Measurements from ENCODE around the gene GIMAP2. TPM values are rescaled to one million over a fixed set of nuclear protein-coding genes. Genes with fewer than 3 reads are reported as not detected.
"Not testable (repeated sequence)": the region's sequence is repeated elsewhere in the genome, so short reads cannot be mapped to it uniquely, and the experiment has no call there.

The GIMAP2 gene
- total RNA-seq, 4 donors from 2014 or later: 0.72 to 12.4 (median 5.6) TPM

DNA sequence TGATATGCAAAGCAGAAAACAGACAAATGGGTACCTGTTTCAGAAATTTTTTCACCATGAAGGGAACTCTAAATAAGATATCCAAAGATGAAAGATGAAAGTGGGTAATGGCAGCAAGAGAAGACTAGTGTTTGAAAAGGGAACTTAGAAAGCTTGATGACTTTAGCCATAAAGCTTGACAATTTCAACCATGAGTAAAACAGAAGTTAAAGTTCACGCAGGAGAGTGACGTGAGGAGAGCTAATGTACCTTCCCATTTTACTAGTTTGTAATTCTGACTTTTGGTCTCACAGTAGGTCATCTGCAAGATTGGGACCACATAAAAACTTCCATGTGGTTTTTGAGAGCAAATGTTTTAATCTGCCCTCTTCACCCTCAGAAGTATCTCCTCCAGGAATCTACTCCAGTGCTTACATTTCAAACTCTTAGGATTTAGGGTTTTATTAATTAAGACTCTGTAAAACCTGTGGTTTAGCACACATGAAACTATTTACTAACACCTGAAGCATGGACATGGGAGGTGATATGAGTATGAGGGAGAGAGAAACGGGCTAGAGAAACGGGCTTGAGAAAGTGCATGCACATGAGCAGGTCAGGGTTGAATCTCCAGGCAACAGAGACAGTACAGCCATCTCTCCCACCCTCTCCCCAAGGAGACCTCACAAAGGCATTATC is 24.4 kb upstream of the GIMAP2 start:
- no peak for DNase-seq
- H3K4me3 ChIP-seq: no peak overlapping the region
- peaks cover 0 to 10% (median 0%) of the 10 kb centered on the region in 3 donors for H3K4me1 ChIP-seq
- TF ChIP-seq POLR2A (IDR thresholded peaks at IDR 0.05) (no peak), CTCF (IDR thresholded peaks at IDR 0.05) (no peak)
- H3K27me3 ChIP-seq: no peaks in the 10 kb centered on the region
- H3K27ac ChIP-seq: no peak overlapping the region
- WGBS, 2 donors: 79 to 80% methylated on average over 4 of the region's 4 CpGs
- H3K9me3 ChIP-seq: no peaks in the 10 kb centered on the region
- intact Hi-C loops (cut with DNase I): no loop called here
- no peaks in the 10 kb centered on the region for H3K36me3 ChIP-seq

DNA sequence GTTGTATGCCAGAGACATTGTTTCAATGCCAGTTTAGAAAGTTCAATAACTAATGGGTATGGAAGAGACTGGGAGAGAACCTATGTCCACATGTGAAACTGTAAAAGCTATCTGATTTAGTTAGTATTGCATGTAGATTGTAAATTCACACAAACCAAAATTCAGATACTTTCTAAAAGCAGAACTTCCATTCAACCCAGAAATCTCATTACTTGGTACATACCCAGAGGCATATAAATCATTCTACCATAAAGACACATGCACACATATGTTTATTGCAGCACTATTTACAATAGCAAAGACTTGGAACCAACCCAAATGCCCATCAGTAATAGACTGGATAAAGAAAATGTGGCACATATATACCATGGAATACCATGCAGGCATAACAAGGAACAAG is 22.7 kb upstream of the GIMAP2 start:
- H3K27ac ChIP-seq; H3K36me3 ChIP-seq; H3K9me3 ChIP-seq; intact Hi-C loops (cut with DNase I); DNase-seq; H3K4me3 ChIP-seq; H3K27me3 ChIP-seq: not testable (repeated sequence)
- peaks cover 0 to 10% (median 4%) of the 10 kb centered on the region in 3 donors for H3K4me1 ChIP-seq

GRCh38 chr7:150663802-150664494 is 21.6 kb upstream of the GIMAP2 start:
- 70 to 75% methylated on average over 3 to 4 of the region's 4 CpGs for WGBS, 2 donors
- intact Hi-C loops (cut with DNase I): no loop called here
- no peaks in the 10 kb centered on the region for H3K9me3 ChIP-seq
- TF ChIP-seq CTCF (IDR thresholded peaks at IDR 0.05) (no peak), POLR2A (IDR thresholded peaks at IDR 0.05) (no peak)
- H3K36me3 ChIP-seq: no peaks in the 10 kb centered on the region
- H3K27me3 ChIP-seq: no peaks in the 10 kb centered on the region
- no peak overlapping the region for H3K4me3 ChIP-seq
- H3K4me1 ChIP-seq: peaks cover 0 to 10% (median 4%) of the 10 kb centered on the region in 3 donors
- H3K27ac ChIP-seq: peak overlapping the region in 2 of 4 donors; percentile 14 to 28
- no peak for DNase-seq

DNA sequence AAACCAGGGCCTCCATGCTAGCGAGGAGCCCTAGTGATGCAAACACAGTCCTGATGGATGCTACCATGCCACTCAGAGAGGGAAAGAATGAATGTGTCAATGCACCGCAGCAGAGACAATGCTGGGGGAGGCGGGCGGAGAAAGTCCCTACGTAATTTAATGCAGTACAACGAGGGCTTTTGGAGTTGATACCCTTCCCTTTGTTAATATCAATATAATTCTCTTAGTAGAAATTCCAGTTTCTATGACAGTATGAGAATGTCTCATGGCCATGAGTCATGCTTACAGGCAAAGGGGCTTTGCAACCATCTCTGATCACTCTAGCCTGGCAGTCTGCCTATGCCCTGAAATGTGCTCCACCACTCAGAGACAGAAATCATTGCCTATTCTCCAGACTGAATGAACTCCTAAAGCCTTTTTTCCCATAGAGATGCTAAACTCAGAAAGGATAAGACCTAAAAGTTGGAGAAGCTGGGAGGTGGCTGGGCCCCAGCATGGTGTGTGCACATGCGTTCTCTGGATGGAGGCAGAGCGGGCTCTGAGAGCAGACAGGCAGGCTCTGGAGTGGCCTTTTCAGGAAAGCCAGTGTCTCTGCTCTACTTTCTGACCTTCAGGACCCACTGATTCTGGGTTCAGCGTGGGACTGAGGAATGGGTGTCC is 20.3 kb upstream of the GIMAP2 start:
- 77 to 92% methylated on average over 8 to 9 of the region's 9 CpGs for WGBS, 2 donors
- no peak for TF ChIP-seq POLR2A (IDR thresholded peaks at IDR 0.05)
- TF ChIP-seq CTCF (IDR thresholded peaks at IDR 0.05): no peak
- Histone ChIP-seq H3K9me3 (no peaks in the 10 kb centered on the region), H3K36me3 (no peaks in the 10 kb centered on the region), H3K4me1 (peaks cover 0 to 10% (median 4%) of the 10 kb centered on the region in 3 donors), H3K4me3 (no peak overlapping the region), H3K27me3 (no peaks in the 10 kb centered on the region), H3K27ac (peak overlapping the region in 2 of 4 donors; percentile 14 to 49)
- DNase-seq: no peak
- intact Hi-C loops (cut with DNase I): no loop called here

- Histone ChIP-seq H3K27me3 (no peaks in the 10 kb centered on the region), H3K27ac (peak overlapping the region in 2 of 4 donors; percentile 2 to 14), H3K9me3 (no peaks in the 10 kb centered on the region), H3K36me3 (no peaks in the 10 kb centered on the region), H3K4me3 (no peak overlapping the region), H3K4me1 (peaks cover 0 to 10% (median 4%) of the 10 kb centered on the region in 3 donors)
- intact Hi-C loops (cut with DNase I): no loop called here
- no peak for DNase-seq
- TF ChIP-seq CTCF (IDR thresholded peaks at IDR 0.05): no peak
- WGBS, 2 donors: 86 to 87% methylated on average over 2 of the region's 2 CpGs
These were observed 19.6 kb upstream of the GIMAP2 start for GRCh38 chr7:150665896-150666295.
